Germinal center (tissue), 1 donor: ENCODE data around the gene MAGOHB.
"Not testable (repeated sequence)": the region's sequence is repeated elsewhere in the genome, so short reads cannot be mapped to it uniquely, and the experiment has no call there.

Experiments
- DNase-seq: peaks from one replicate; pipeline ENCODE4 v3.0.0; 2012; ENCODE audit warnings: mixed read lengths, low spot score

The MAGOHB gene

DNA sequence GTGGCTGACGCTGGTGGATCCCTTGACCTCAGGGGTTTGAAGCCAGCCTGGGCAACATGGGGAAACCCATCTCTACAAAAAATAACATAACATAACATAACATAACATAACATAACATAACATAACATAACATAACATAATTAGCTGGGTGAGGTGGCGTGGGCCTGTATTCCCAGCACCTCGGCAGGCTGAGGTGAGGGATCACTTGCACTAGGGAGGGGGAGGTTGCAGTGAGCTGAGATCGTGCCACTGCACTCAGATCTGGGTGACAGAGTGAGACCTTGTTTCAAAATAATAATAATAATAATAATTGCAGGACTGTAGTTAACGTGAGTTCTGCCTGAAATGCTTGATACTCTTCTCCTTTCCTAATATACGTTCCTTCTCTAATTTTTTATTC, 1.3 kb downstream of the MAGOHB start:
- DNase-seq: no peak

DNA sequence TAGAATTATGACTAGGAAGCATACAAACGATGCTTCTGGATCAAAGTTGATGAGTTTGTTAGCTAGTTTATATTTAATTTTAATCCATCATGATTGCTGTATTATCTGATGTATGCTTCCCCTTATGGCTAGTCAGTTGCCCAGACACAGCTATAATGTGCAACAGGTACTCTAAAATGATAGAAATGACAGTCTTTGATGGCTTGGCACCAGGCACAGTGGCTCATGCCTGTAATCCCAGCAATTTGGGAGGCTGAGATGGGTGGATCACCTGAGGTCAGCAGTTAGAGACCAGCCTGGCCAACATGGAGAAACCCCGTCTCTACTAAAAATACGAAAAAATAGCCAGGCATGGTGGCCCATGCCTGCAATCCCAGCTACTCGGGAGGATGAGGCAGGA, 2.2 kb downstream of the MAGOHB start:
- DNase-seq: not testable (repeated sequence)

DNA sequence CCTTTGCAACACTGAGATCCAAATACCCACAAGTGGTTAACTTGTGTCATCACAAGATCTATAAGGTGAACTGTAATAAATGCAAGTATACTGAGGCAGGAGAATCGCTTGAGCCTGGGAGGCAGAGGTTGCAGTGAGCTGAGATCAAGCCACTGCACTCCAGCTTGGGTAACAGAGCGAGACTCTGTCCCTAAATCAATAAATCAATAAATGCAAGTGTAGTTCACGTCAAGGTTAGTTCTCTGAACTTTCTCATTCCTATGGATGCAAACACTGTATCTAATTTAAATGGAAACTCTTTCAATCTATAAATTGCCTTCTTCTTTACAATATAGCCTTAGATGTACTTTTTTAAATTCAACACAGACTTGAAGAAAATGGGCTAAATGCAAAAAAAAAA, 3.2 kb downstream of the MAGOHB start:
- DNase-seq: no peak

DNA sequence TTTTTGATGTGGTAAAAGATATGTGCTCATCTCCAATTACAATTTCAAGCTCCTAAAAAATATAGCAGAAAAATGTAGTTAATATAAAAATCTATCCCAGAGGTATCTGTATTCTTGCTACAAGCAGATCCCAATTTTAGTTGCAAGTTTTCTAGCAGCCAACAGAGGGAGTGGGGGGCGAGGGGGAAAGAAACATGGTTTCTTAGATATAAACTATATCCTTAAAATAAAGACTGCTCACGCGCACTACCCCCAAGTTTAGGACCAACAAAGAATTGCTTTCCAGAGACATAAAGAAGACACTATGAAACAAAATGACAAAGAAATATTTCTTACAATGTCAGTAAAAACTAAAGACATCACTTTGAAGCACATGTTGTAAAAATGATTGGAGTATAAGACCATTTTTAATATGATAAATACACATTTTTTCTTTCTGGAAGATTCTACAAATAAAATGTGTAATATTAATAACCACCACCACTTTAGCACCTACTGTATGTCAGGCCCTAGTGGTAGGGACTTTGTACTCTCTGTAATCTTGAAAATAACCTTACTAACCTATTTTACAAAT, 5.4 kb downstream of the MAGOHB start:
- no peak for DNase-seq

DNA sequence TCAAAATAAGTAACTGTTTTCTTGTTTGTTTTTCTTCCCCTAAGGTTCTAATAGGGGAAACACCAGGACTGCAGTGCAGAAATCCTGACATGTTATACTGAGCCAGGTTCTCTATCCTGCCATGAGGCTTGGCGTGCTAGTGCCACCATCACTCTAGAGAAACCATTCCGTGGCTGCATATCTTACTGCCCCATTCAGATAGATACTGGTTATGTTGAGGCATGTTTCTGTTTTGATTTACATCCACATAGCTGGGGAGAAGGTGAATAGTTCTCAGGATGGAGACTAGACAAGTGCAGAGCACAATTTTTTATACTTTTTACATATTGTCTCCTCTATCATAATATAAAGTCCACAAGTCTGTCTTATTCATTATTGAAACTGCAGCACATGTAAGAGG, 11.5 kb downstream of the MAGOHB start:
- DNase-seq: no peak

DNA sequence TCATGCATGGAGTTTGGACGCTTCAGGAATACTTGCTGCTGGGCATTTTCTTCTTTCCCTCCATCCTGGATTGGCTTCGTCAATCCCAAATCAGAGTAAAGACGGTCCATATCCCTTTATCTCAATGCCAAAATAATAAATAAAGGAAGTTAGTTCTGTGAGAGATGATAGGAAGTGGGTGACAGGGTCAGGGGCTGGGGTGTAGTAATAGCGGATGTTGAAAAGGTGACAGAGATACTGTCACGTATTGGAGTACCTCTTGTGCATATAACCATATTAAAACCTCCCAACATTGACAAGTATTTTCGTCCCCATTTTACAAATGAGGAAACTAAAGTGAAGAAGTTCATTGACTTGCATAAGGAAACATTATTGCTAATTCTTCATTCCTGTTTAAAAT, 12.4 kb downstream of the MAGOHB start:
- DNase-seq: no peak

DNA sequence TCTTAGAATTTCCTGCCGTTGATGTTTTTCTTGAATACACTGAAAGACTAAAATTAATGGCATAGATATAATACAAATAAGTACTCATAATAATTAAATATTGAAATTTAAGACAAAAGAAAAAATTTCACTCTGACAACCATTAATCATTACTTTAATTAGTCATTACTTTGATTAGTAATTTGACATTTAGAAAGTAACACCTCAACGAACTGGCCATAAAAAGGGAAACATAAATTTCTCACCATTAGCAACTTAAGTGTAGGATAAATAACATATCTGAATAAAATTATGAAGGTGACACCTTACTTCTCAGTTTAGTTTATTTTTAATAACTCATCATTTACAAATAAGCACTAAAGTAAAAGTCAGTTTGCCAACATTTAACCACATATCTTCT, 17.5 kb downstream of the MAGOHB start:
- no peak for DNase-seq

DNA sequence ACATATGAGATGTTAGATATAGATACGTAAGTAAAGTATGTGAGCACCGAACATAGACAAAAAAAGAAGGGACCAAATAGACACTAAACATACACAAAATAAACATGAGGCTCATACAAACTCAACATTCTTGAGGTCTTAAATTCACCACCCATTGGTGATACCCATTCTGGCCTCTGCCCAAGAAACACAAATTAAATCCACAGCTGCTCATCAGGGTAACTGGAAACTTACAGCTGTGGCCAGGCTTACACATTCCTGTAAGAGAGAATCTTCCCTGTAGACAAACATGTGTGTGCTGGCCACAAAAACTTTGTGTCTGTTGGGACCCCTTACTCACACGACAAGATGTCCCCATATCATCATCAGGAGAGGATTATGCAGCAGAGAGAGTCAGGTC, 22.4 kb downstream of the MAGOHB start:
- no peak for DNase-seq

DNA sequence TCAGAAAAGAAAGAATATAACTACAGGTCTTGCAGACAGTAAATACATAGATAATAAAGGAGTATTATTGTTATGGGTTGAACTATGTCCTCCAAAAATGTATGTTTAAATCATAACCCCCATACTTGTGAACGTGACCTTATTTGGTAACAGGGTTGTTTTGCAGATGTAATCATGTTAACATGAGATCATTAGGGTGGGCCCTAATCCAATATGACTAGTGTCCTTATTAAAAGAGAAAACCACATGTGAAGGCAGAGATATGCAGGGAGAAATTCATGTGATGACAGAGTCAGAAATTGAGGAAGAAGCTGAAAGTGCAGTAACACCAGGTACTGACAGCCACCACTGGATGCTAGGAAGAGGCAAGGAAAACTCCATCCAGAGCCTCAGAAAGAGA, 29.0 kb downstream of the MAGOHB start:
- DNase-seq: no peak

DNA sequence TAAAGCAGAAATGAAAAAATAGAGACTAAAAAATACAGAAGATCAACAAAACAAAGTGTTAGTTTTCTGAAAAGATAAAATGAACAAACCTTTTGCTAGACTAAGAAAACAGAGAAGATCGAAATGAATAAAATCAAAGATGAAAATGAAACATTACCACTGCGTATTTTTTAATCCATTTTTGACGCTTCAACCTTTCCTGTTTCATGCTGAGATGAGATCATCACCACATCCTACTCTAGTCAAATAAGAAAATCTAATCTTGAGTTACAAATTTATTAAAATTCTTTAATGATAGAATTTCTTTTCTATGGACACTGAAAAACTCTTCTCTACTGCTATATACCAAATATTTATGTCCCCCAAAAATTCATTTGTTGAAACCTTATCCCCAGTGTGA, 30.7 kb downstream of the MAGOHB start:
- no peak for DNase-seq

DNA sequence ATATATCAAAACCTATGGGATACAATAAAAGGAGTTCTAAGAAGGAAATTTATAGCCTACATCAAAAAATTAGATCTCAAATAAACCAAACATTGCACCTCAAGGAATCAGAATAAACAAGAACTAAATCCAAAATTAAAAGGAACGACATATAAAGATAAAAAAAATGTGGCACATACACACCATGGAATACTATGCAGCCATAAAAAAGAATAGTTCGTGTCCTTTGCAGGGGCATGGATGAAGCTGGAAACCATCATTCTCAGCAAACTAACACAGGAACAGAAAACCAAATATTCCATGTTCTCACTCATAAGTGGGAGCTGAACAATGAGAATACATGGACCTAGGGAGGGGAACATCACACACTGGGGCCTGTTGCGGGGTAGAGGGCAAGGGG, 31.3 kb downstream of the MAGOHB start:
- not testable (repeated sequence) for DNase-seq

DNA sequence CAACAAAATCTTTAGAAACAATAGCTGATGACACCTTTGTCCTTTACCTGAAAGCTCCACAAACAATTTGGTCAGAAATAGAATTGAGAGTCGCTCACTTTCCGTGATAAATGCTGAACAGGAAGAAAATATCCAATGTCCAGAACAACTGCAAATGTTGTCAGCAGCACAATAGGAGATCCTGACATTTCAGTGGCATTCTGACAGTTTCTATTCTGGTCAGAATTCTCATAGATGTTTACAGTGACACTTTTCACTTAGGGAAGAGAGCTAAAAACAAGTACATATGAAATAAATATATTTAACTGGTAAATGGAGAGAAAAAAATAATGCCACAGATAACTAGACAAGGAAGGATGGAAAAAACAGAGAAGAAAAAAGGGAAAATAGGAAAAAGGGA, 39.1 kb downstream of the MAGOHB start:
- DNase-seq: no peak

DNA sequence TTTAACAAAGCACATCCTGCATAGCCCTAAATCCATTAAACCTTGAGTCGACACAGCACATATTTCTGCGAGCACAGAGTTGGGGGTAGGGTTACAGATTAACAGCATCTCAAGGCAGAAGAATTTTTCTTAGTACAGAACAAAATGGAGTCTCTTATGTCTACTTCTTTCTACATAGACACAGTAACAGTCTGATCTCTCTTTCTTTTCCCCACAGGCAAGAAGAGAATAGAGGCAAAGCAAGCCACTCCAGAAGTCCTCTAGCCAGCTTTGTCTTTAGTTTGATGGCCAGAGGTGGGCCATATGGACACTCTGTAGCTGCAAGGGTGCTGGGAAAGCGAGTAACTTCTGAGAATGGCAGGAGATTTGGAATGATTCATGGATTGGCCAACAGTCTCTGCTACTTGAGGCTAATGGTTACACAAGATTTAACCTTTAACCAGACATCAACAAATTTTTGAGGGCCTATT, 41.4 kb downstream of the MAGOHB start:
- not testable (repeated sequence) for DNase-seq

DNA sequence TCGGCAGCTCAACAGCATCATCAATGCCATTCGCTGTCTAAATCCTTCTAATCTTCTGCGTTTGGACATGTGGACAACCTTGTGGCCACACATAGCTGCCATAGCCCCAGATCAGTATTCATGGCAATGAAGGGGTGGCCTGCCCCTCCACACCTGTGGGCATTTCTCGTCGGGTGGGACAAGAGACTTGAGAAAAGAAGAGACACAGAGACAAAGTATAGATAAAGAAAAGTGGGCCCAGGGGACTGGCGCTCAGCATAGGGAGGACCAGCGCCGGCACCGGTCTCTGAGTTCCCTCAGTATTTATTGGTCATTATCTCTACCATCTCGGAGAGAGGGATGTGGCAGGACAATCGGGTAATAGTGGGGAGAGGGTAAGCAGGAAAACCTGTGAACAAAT, 42.3 kb downstream of the MAGOHB start:
- DNase-seq: no peak

DNA sequence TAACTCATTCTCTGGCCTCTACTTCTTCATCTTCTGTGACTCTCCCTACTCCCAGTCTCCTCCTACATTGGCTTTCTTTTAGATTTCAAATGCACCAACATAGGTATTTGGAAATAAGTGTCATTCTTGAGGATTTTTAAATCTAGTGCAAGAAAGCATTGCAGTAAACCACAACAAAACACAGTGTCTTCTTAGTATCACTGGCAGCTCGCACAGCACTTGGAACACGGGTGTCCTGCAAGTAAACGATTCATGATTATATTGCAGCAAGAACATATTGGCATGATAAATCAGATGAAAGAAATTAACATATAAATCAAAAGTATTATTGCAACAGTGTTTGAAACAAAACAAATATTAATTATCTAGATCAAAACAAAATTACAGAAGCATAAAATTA, 45.6 kb downstream of the MAGOHB start:
- DNase-seq: no peak

DNA sequence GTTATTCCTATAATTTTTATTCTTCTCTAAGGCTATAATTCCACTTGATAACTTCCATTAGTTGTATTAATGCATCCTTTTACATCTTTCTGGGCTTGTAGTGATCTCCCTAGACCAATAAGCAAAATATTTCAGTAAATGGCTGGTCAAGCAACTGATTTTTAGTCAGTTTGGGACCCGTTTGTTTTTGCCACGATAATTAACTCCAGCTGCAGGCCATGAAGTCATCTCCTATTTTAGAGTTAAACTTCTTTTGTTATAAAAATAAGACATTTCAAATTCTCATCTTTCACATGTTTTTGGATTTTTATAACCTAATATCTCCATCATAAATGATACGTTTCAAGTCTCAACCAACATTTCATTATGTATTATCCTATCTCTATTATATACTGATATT, 49.4 kb downstream of the MAGOHB start:
- no peak for DNase-seq

DNA sequence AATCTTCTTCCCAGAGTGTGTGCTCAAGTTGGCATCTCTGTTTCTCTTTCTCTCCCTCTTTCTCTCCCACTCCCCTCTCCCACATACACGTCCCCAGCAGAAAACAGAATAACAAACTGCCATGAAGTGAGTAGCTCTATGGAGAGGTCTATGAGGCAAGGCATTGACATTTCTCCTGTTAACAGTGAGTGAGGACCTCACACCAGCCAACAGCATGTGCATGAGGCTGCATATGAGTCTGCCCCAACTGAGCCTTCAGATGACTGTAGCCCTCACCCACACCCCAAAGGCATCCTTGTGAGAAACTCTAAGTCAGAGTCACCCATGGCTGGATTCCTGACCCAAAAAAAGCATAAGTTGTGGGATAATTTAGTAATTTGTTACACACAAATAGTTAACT, 50.4 kb downstream of the MAGOHB start:
- DNase-seq: no peak

DNA sequence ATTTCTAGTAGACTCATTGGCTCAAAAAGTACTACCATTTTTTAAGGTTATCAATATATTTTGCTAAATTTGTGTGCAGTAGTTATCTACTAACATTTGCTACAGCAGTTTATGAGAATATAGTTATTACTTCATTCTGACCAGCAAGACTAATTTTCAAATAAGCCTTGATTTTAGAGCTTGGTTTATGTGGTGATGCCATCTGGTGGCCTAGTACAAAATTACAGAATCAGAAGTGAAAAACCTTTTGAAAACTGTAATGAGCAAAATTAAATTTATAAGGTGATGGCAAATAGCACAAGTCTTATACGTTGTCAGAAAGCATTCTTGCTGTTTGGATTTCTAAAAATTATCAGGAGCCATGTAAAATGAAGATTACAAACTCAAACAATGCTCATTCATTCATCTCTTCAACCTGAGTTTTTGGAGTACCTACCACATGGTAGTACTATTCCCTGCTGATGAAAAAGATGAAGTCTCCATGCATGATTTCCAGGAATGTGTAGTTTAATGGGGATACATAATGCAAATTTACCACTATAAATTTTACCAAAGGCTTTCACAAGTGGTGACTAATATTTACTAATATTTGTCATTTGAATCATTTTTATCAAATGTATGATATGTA, 51.0 kb downstream of the MAGOHB start:
- peak; percentile 10 for DNase-seq

DNA sequence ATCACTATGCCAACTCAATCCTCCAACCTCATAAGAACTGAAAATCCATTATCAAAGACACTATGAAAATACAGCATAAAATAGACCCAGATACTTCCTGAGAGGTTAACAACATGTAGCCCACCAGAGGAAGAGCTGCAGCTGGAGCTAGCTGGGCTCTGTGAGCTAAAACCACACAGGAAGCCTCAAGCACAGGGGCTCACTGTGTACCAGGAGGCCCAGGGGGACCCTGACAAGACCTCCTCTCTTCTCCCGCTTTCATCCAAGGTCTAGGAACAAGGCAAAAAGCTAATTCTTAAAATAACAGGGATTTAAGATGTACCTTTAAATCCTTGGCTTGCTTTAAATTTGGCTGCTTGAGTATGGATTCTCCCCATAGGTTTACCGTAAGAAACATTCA, 54.2 kb downstream of the MAGOHB start:
- DNase-seq: no peak

DNA sequence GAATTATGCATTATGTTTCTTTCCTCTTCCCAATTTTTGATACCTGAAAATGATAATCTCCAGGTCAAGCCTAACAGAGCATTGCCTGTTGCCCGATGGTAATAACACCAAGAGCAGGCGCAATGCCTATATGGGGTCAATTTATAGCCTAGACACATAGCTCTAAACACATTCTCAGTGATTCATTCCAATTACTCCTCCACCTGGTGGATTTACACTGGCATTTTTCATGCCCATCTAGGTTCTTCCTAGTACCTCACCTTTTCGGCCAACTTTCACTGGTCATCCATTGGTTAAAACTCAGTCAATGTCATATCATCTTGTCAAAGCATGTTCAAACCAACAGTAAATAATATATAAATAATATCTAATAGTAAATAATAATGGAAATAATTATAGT, 54.6 kb downstream of the MAGOHB start:
- DNase-seq: no peak

DNA sequence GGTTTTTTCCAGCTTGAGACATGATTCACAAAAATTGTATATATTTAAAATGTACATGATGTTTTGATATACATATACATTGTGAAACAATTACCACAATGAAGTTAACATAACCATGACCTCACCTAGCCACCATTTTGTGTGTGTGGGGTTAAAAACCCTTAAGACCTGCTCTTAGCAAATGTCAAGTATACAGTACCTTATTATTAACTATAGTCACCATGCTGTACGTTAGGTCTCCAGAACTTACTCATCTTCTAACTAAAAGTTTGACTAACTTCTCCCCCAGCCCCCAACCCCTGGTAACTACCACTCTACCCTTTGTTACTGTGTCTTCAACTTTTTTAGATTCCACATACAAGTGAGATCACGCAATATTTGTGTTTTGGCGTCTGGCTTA, 55.1 kb downstream of the MAGOHB start:
- DNase-seq: no peak

DNA sequence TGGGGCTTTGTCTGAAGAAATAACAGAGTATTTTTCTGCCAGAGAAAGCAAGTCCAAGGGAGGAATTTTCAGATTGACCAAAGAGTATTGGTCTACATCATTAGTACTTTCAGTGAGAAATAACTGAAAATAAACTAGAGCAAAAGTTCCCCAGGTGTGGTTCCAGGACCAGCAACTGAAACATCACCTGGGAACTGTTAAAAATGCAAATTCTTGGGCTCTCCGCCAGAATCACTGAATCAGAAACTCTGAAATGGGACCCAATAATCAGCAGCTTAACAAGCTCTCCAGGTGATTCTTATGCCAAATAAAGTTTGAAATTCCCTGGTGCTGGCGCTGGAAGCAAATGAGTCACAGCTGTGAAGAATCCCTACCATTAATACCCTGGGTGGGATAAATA, 55.6 kb downstream of the MAGOHB start:
- DNase-seq: no peak

DNA sequence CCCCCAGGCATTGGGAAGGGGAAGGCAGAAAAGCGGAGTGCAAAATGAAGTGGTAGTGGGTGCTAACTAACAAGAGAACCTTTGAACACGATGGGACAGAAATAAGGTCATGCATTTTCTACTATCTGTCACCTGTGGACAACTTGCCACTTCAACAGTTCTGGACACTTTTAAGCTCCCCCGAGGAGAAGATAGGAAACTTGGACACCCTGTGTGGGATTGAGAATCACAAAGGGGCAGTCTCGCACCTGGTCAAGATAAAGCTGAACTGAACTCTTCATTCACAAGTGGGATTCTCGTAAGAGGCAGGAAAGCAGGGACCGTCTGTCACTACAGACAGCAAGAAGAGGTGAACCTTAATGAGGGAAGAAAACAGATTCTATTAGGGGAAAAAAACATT, 56.1 kb downstream of the MAGOHB start:
- DNase-seq: no peak

DNA sequence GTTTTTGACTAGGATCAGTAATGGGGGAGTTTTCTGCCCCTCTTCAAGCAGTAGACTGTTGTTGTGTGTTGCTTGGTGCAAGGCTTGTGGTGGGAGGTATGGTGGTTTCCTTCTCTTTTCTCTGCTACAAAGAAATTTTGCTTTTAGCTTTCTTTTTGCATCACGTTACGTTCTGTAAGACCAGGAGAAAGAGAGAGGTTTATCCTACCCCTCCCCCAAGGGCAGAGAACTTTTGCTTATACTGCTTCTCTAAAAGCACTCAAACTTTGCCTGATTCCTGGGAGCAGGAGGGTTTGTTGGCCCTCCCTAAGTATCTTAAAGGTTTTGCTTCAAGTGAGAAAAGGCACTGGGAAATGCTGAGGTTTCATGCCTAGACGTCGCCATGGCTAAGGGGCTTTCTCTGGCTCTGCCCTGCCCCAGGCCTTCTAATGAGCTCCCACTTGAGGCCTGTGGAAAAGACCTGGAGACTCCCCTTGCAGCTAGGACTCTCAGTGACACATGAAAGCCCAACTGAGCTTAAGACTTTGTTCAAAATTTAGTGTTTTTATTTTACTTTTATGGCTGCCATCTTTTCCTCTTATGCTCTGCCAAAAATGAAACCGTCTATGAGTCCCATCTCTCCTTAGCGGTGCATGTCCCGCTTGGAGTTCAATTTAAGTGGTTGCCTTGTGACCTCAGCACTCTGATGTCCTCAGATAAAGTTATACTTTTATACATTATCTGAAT, 58.5 kb downstream of the MAGOHB start:
- DNase-seq: no peak
